K562 (cell line): ENCODE data around the gene RXRA. TPM values are rescaled to one million over a fixed set of nuclear protein-coding genes. Genes with fewer than 3 reads are reported as not detected.

Experiments
- ATAC-seq: fragments of 200-7000 bp; cut with Tn5 transposase; 3 replicates; pipeline ENCODE4 v1.9.1; 2020; ENCODE audit warnings: moderate library complexity
- BruUV-seq: library from RNA; stranded (reverse); fragments of 400-500 nt; replicated peaks from 2 replicates; lab custom pipeline; 2021; lab: Mats Ljungman, UMichigan
- CTCF ChIA-PET: fragments of 300-600 bp; formaldehyde crosslinking; extraction: SDS; loops from one replicate; lab custom pipeline; 2021; ENCODE audit warnings: low intra/inter-chr PET ratio; lab: Yijun Ruan, JAX
- POLR2A ChIA-PET: fragments of 300-600, 350-650 bp; sonication (Branson Sonifier 250); formaldehyde crosslinking; extraction: SDS; loops from one replicate; lab custom pipeline; 2021; ENCODE audit warnings: antibody characterized with exemption, inconsistent platforms; lab: Yijun Ruan, JAX
- DNase-seq, 4 experiments: peaks; one replicate each; pipeline versions ENCODE4 v3.0.0 to v3.0.0-alpha.2; 2011 to 2018; ENCODE audit warnings: low spot score in 3 of 4, mixed read lengths in 3 of 4; ENCODE audit errors: extremely low read depth in 1 of 4
- FAIRE-seq: peaks from 2 replicates; lab custom pipeline; 2011; peaks lifted over from hg19 to GRCh38; lab: Jason Lieb, UNC
- H2AFZ ChIP-seq: 2 replicates; pipeline ENCODE4 v1.6.0; 2011; ENCODE audit warnings: low read depth, low read length, control low read depth, inconsistent platforms
- H3K27ac ChIP-seq: fragments of 200-600 bp; 3 replicates; pipeline ENCODE4 v1.8.0; 2011; ENCODE audit warnings: low read depth, mild to moderate bottlenecking, control low read depth, inconsistent platforms, low read length, moderate library complexity, mixed read lengths; ENCODE audit errors: extremely low read depth
- H3K27me3 ChIP-seq, 2 experiments: fragments of 300-600 bp in 1 of 2; 2 replicates in 1 of 2; 3 replicates in 1 of 2; pipeline versions ENCODE4 v1.6.0 to v1.8.0; 2011; ENCODE audit warnings: inconsistent platforms in 2 of 2, low read length in 2 of 2, mild to moderate bottlenecking in 1 of 2, mixed read lengths in 1 of 2, moderate library complexity in 1 of 2; ENCODE audit not compliant: control insufficient read depth in 2 of 2, insufficient read depth in 2 of 2
- H3K36me3 ChIP-seq: fragments of 300-600 bp; 3 replicates; pipeline ENCODE4 v1.8.0; 2011; ENCODE audit warnings: mild to moderate bottlenecking, low read length, inconsistent platforms; ENCODE audit not compliant: control insufficient read depth, insufficient read depth
- H3K4me1 ChIP-seq, 2 experiments: fragments of 200-600 bp in 1 of 2; replicated peaks in 1 of 2; 2 replicates in 1 of 2; 3 replicates in 1 of 2; pipeline versions ENCODE4 v1.5.1 to v1.8.0; 2011; ENCODE audit warnings: inconsistent platforms in 2 of 2, low read length in 2 of 2, mild to moderate bottlenecking in 1 of 2, mixed read lengths in 1 of 2, moderate library complexity in 1 of 2; ENCODE audit not compliant: control insufficient read depth in 2 of 2, insufficient read depth in 2 of 2
- H3K4me2 ChIP-seq: 2 replicates; pipeline ENCODE4 v1.6.1; 2011; ENCODE audit warnings: low read length, control low read depth, inconsistent platforms, mixed read lengths; ENCODE audit not compliant: insufficient read depth
- H3K4me3 ChIP-seq: fragments of 200-600 bp; sonication (generic), shearing (Covaris generic); 2 replicates; pipeline ENCODE4 v1.5.1; 2016; ENCODE audit warnings: control low read depth, inconsistent platforms
- H3K79me2 ChIP-seq: fragments of 200-600 bp; 3 replicates; pipeline ENCODE4 v1.8.0; 2011; ENCODE audit warnings: low read length, inconsistent platforms; ENCODE audit not compliant: control insufficient read depth, insufficient read depth
- H3K9ac ChIP-seq, 2 experiments: 2 replicates each; pipeline versions ENCODE4 v1.6.0 to v1.6.1; 2011; ENCODE audit warnings: low read depth in 2 of 2, low read length in 2 of 2, control low read depth in 1 of 2, inconsistent platforms in 1 of 2, mild to moderate bottlenecking in 1 of 2, mixed read lengths in 1 of 2; ENCODE audit not compliant: insufficient read depth in 1 of 2
- H3K9me1 ChIP-seq: one replicate; pipeline ENCODE4 v1.6.0; 2011; ENCODE audit warnings: inconsistent platforms, mild to moderate bottlenecking, low read length, moderate library complexity; ENCODE audit not compliant: control insufficient read depth, insufficient read depth
- H3K9me3 ChIP-seq: replicated peaks from 2 replicates; pipeline ENCODE4 v1.5.1; 2011; ENCODE audit warnings: low read depth, low read length, inconsistent platforms; ENCODE audit not compliant: control insufficient read depth, insufficient read depth
- H4K20me1 ChIP-seq: replicated peaks from 2 replicates; pipeline ENCODE4 v1.6.1; 2011; ENCODE audit warnings: low read length, inconsistent platforms, mixed read lengths; ENCODE audit not compliant: control insufficient read depth, insufficient read depth
- AFF4 ChIP-seq: sonication (generic); formaldehyde crosslinking; IDR thresholded peaks from 2 replicates; pipeline ENCODE4 v1.8.0; 2023; ENCODE audit warnings: mild to moderate bottlenecking, missing genetic modification reagents
- ARID1B ChIP-seq: fragments of 450-650 bp; IDR thresholded peaks from 2 replicates; pipeline ENCODE4 v1.6.1; 2016; ENCODE audit warnings: antibody characterized with exemption, mild to moderate bottlenecking, inconsistent platforms
- ASH1L ChIP-seq: fragments of 450-650 bp; IDR thresholded peaks from 2 replicates; pipeline ENCODE4 v1.6.1; 2018; ENCODE audit warnings: borderline replicate concordance, mild to moderate bottlenecking, low read depth; ENCODE audit not compliant: partially characterized antibody
- CSDE1 ChIP-seq, 2 experiments: fragments of 450-650 bp; IDR thresholded peaks; 2 replicates each; pipeline ENCODE4 v1.6.1; 2016; ENCODE audit warnings: mild to moderate bottlenecking in 1 of 2
- EZH2 ChIP-seq: IDR thresholded peaks from 2 replicates; pipeline ENCODE4 v1.6.1; 2012; ENCODE audit warnings: low read depth, mild to moderate bottlenecking, inconsistent platforms, low read length, borderline replicate concordance
- HBP1 ChIP-seq: fragments of 450-650 bp; formaldehyde crosslinking; IDR thresholded peaks from 2 replicates; pipeline ENCODE4 v1.4.0; 2022; ENCODE audit warnings: missing genetic modification characterization
- KDM2B ChIP-seq: fragments of 250-450 bp; sonication (Bioruptor Pico); IDR thresholded peaks from 2 replicates; pipeline ENCODE4 v1.8.0; 2021; ENCODE audit warnings: mild to moderate bottlenecking, moderate library complexity
- NFXL1 ChIP-seq: fragments of 450-650 bp; formaldehyde crosslinking; IDR thresholded peaks from 2 replicates; pipeline ENCODE4 v1.4.0; 2021; ENCODE audit warnings: mild to moderate bottlenecking
- NR2C1 ChIP-seq, 2 experiments: fragments of 450-650 bp; IDR thresholded peaks; 2 replicates each; pipeline ENCODE4 v1.6.1; 2017; ENCODE audit warnings: mild to moderate bottlenecking in 2 of 2, antibody characterized with exemption in 1 of 2, inconsistent platforms in 1 of 2, missing compliant biosample characterization in 1 of 2, missing genetic modification characterization in 1 of 2
- NR2F6 ChIP-seq: fragments of 450-650 bp; formaldehyde crosslinking; IDR thresholded peaks from 2 replicates; pipeline ENCODE4 v1.4.0; 2020; ENCODE audit warnings: mild to moderate bottlenecking
- PCBP2 ChIP-seq: fragments of 200-400 bp; formaldehyde crosslinking; IDR thresholded peaks from 2 replicates; pipeline ENCODE4 v1.6.1; 2018; ENCODE audit warnings: low read length, low read depth, mild to moderate bottlenecking, moderate library complexity; ENCODE audit not compliant: poor library complexity, severe bottlenecking
- TOE1 ChIP-seq, 2 experiments: fragments of 450-650 bp in 1 of 2; sonication (generic) in 1 of 2; formaldehyde crosslinking in 1 of 2; IDR thresholded peaks; 2 replicates each; pipeline versions ENCODE4 v1.7.1 to v1.8.0; 2016 to 2022; ENCODE audit warnings: borderline replicate concordance in 2 of 2, mild to moderate bottlenecking in 2 of 2, antibody characterized with exemption in 1 of 2, inconsistent platforms in 1 of 2, low read depth in 1 of 2, missing genetic modification reagents in 1 of 2, moderate library complexity in 1 of 2
- ZNF668 ChIP-seq: fragments of 250-450 bp; sonication (Bioruptor Pico); IDR thresholded peaks from 2 replicates; pipeline ENCODE4 v1.8.0; 2022; ENCODE audit warnings: mild to moderate bottlenecking, inconsistent platforms
- WGBS: fragments of 100-300 bp; shearing (Covaris generic); methylation state at CpG from one replicate; pipeline ENCODE4 v1.1.6; 2016; ENCODE audit warnings: low coverage, mixed read lengths; ENCODE audit not compliant: insufficient coverage; ENCODE audit errors: missing lambda C conversion rate; 5-methylcytosine and 5-hydroxymethylcytosine counted together
- in situ Hi-C: fragments of 300-500 bp; cut with MboI; formaldehyde crosslinking; loops from 4 replicates; pipeline ENCODE4 v1.15.0; 2018; ENCODE audit warnings: inconsistent platforms, mixed read lengths
- intact Hi-C: fragments of 100-400 bp; cut with micrococcal nuclease; formaldehyde crosslinking; loops from 2 replicates; pipeline ENCODE4 v1.14.2; 2022
- polyA plus RNA-seq, 8 experiments: library from polyadenylated mRNA; depleted of rRNA in 4 of 8; stranded (reverse) in 5 of 8; unstranded in 3 of 8; fragments of >200 nt; fragmentation: Nextera tagmentation in 2 of 8; fragmentation: Illumina TruSeq in 1 of 8; extraction: Ambion mirVana in 2 of 8; extraction: Trizol in 1 of 8; gene quantifications; 2 replicates each; pipeline versions ENCODE4 v1.2.1 to v1.2.3, GENCODE V29; 2011 to 2014; ENCODE audit warnings: inconsistent platforms in 1 of 8, missing spikeins in 1 of 8
- total RNA-seq, 7 experiments: library from RNA; depleted of rRNA in 6 of 7; stranded (reverse); fragments of >200 nt in 6 of 7; fragmentation: Illumina TruSeq in 2 of 7; extraction: Trizol in 2 of 7; gene quantifications; 2 replicates each; pipeline versions ENCODE4 v1.2.1 to v1.2.3, GENCODE V29; 2011 to 2021; ENCODE audit warnings: low replicate concordance in 1 of 7
- TF ChIP-seq, protein P1 (sequence below): fragments of 250-450 bp; sonication (Bioruptor Pico); IDR thresholded peaks from 2 replicates; pipeline ENCODE4 v1.4.0; 2020; ENCODE audit warnings: mild to moderate bottlenecking, moderate library complexity

The RXRA gene
- total and polyA plus RNA-seq, 9 of the 15 experiments (the other 6 are each of a cell fraction or from before 2014, with no cell fraction given): 0.35 to 23.6 (median 4.6) TPM

DNA sequence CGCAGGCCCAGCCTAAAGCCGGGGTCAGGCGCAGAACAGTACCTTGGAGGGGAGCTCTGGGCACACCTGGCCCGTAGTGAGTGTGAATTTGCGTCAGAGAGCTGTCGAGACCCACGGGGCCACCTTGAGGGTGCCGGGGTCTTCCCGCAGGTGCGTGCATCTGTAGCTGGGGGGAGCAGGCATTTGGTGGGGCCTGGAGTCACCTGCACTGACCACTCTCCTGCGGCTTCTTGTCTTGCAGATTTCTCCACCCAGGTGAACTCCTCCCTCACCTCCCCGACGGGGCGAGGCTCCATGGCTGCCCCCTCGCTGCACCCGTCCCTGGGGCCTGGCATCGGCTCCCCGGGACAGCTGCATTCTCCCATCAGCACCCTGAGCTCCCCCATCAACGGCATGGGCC lies 75.1 kb downstream of the RXRA start:
- TF ChIP-seq ARID1B (no peak), NR2C1 (IDR thresholded peaks at IDR 0.05) (no peak), NR2C1 (tag; IDR thresholded peaks at IDR 0.05) (no peak), ZNF668 (CRISPR knock-in tag) (no peak), EZH2 (no peak), NFXL1 (CRISPR knock-in tag) (no peak), KDM2B (CRISPR knock-in tag) (no peak), AFF4 (CRISPR knock-in tag) (no peak), PCBP2 (no peak), NR2F6 (CRISPR knock-in tag) (no peak), TOE1 (IDR thresholded peaks at IDR 0.05; ENCODE audit: borderline replicate concordance) (no peak), TOE1 (CRISPR knock-in tag; IDR thresholded peaks at IDR 0.05; ENCODE audit: borderline replicate concordance, low read depth) (no peak), HBP1 (CRISPR knock-in tag) (no peak), CSDE1 (IDR thresholded peaks at IDR 0.05) (no peak), ASH1L (no peak)
- TF ChIP-seq, protein P1, sequence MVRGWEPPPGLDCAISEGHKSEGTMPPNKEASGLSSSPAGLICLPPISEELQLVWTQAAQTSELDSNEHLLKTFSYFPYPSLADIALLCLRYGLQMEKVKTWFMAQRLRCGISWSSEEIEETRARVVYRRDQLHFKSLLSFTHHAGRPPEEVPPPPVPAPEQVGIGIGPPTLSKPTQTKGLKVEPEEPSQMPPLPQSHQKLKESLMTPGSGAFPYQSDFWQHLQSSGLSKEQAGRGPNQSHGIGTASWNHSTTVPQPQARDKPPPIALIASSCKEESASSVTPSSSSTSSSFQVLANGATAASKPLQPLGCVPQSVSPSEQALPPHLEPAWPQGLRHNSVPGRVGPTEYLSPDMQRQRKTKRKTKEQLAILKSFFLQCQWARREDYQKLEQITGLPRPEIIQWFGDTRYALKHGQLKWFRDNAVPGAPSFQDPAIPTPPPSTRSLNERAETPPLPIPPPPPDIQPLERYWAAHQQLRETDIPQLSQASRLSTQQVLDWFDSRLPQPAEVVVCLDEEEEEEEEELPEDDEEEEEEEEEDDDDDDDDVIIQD (CRISPR knock-in tag): no peak
- TF ChIP-seq, all 486 proteins: peak for 0
- CTCF ChIA-PET: no interaction called here

More for the DNA sequence above, 75.1 kb downstream of the RXRA start:
- DNase-seq (no peak), ATAC-seq (no peak), FAIRE-seq (no peak)
- intact Hi-C loops (no loop called here), in situ Hi-C loops (no loop called here)
- Histone ChIP-seq H3K4me1 (peaks cover 14 to 55% of the 10 kb centered on the region in 2 experiments), H3K9me1 (peaks cover 9% of the 10 kb centered on the region), H3K9ac (no peak overlapping the region), H3K27me3 (no peaks in the 10 kb centered on the region), H3K27ac (no peak overlapping the region), H3K79me2 (0 out of 3 replicates have a peak, but pooled peaks cover 3% of the 10 kb centered on the region), H2AFZ (no peak overlapping the region), H3K4me3 (no peak overlapping the region), H4K20me1 (peaks cover 23% of the 10 kb centered on the region; the same call in 1 of the 2 replicates), H3K36me3 (no peaks in the 10 kb centered on the region), H3K9me3 (peaks cover 7% of the 10 kb centered on the region), H3K4me2 (no peak overlapping the region)
- no TSS peak for BruUV-seq
- 78% methylated on average over 10 of the region's 19 CpGs for WGBS
- POLR2A ChIA-PET: interaction anchor here (0.6 kb wide), 1 partner anchor 222 kb away, joined by 3 read pairs; no protein-coding TSS in a partner anchor
